H9 (cell line): ENCODE data around the gene JAG2. TPM values are rescaled to one million over a fixed set of nuclear protein-coding genes. Genes with fewer than 3 reads are reported as not detected.

ENCODE experiments used
- DNase-seq: peaks from one replicate; pipeline ENCODE4 v3.0.0-alpha.2; 2017
- H2AFZ ChIP-seq: one replicate; pipeline ENCODE4 v1.6.1; 2013; ENCODE audit warnings: mild to moderate bottlenecking, low read length, control low read depth, moderate library complexity
- H2AK5ac ChIP-seq: 2 replicates; pipeline ENCODE4 v1.6.1; 2013; ENCODE audit warnings: low read length, control low read depth, mixed read lengths; ENCODE audit not compliant: insufficient read length
- H2BK120ac ChIP-seq: one replicate; pipeline ENCODE4 v1.6.1; 2013; ENCODE audit warnings: low read depth, mild to moderate bottlenecking, low read length, control low read depth, inconsistent platforms; ENCODE audit not compliant: poor library complexity, severe bottlenecking
- H2BK12ac ChIP-seq: 2 replicates; pipeline ENCODE4 v1.6.1; 2013; ENCODE audit warnings: low read length, control low read depth, mixed read lengths, low read depth; ENCODE audit not compliant: insufficient read length
- H2BK15ac ChIP-seq: 2 replicates; pipeline ENCODE4 v1.6.1; 2013; ENCODE audit warnings: low read depth, low read length, control low read depth
- H2BK20ac ChIP-seq: one replicate; pipeline ENCODE4 v1.6.1; 2013; ENCODE audit warnings: low read depth, mild to moderate bottlenecking, low read length, control low read depth, inconsistent platforms; ENCODE audit not compliant: poor library complexity, severe bottlenecking
- H2BK5ac ChIP-seq: 2 replicates; pipeline ENCODE4 v1.6.1; 2013; ENCODE audit warnings: low read length, control low read depth, mixed read lengths; ENCODE audit not compliant: insufficient read length
- H3K14ac ChIP-seq: 2 replicates; pipeline ENCODE4 v1.6.1; 2013; ENCODE audit warnings: low read length, control low read depth; ENCODE audit not compliant: insufficient read depth
- H3K18ac ChIP-seq: 2 replicates; pipeline ENCODE4 v1.6.1; 2013; ENCODE audit warnings: low read depth, mild to moderate bottlenecking, mixed read lengths, low read length, control low read depth; ENCODE audit not compliant: insufficient read length
- H3K23ac ChIP-seq: 2 replicates; pipeline ENCODE4 v1.6.1; 2013; ENCODE audit warnings: low read length, control low read depth, mixed read lengths, low read depth; ENCODE audit not compliant: insufficient read length
- H3K23me2 ChIP-seq: 2 replicates; pipeline ENCODE4 v1.6.1; 2013; ENCODE audit warnings: low read depth, mild to moderate bottlenecking, mixed read lengths, low read length, control low read depth; ENCODE audit not compliant: insufficient read length, poor library complexity, severe bottlenecking
- H3K27ac ChIP-seq: 2 replicates; pipeline ENCODE4 v1.5.1; 2013; ENCODE audit warnings: low read length, control low read depth, mixed read lengths, low read depth; ENCODE audit not compliant: insufficient read length
- H3K27me3 ChIP-seq: 2 replicates; pipeline ENCODE4 v1.6.1; 2013; ENCODE audit warnings: low read length, control low read depth, inconsistent platforms; ENCODE audit not compliant: insufficient read depth
- H3K4ac ChIP-seq: 2 replicates; pipeline ENCODE4 v1.6.1; 2013; ENCODE audit warnings: low read depth, mild to moderate bottlenecking, control low read depth, inconsistent platforms, low read length, moderate library complexity
- H3K4me1 ChIP-seq: 2 replicates; pipeline ENCODE4 v1.6.1; 2013; ENCODE audit warnings: low read length, control low read depth, inconsistent platforms; ENCODE audit not compliant: insufficient read depth
- H3K4me2 ChIP-seq: 2 replicates; pipeline ENCODE4 v1.6.1; 2013; ENCODE audit warnings: low read length, control low read depth, mixed read lengths; ENCODE audit not compliant: insufficient read length, insufficient read depth
- H3K56ac ChIP-seq: 2 replicates; pipeline ENCODE4 v1.6.1; 2013; ENCODE audit warnings: low read depth, mild to moderate bottlenecking, mixed read lengths, low read length, control low read depth; ENCODE audit not compliant: insufficient read length
- H3K79me1 ChIP-seq: 2 replicates; pipeline ENCODE4 v1.6.1; 2013; ENCODE audit warnings: low read depth, mild to moderate bottlenecking, moderate library complexity, low read length, control low read depth, inconsistent platforms; ENCODE audit not compliant: insufficient read depth, poor library complexity, severe bottlenecking
- H3K79me2 ChIP-seq: 2 replicates; pipeline ENCODE4 v1.6.1; 2013; ENCODE audit warnings: low read length, control low read depth, inconsistent platforms; ENCODE audit not compliant: insufficient read depth
- H3K9ac ChIP-seq: 2 replicates; pipeline ENCODE4 v1.6.1; 2013; ENCODE audit warnings: low read length, control low read depth, mixed read lengths; ENCODE audit not compliant: insufficient read length; ENCODE audit errors: extremely low read depth
- H3K9me3 ChIP-seq: one replicate; pipeline ENCODE4 v1.6.1; 2013; ENCODE audit warnings: low read depth, low read length, inconsistent platforms; ENCODE audit not compliant: control insufficient read depth
- H3T11ph ChIP-seq: one replicate; pipeline ENCODE4 v1.6.1; 2013; ENCODE audit warnings: mild to moderate bottlenecking, low read length, control low read depth, inconsistent platforms
- H4K20me1 ChIP-seq: one replicate; pipeline ENCODE4 v1.6.1; 2013; ENCODE audit not compliant: control insufficient read depth, insufficient read length, insufficient read depth
- H4K5ac ChIP-seq: 2 replicates; pipeline ENCODE4 v1.6.1; 2013; ENCODE audit warnings: low read depth, mild to moderate bottlenecking, mixed read lengths, low read length, control low read depth; ENCODE audit not compliant: insufficient read length
- H4K8ac ChIP-seq: replicated peaks from 2 replicates; pipeline ENCODE4 v1.6.1; 2013; ENCODE audit warnings: low read length, control low read depth, mixed read lengths, low read depth; ENCODE audit not compliant: insufficient read length
- H4K91ac ChIP-seq: 2 replicates; pipeline ENCODE4 v1.6.1; 2013; ENCODE audit warnings: low read depth, mild to moderate bottlenecking, moderate library complexity, mixed read lengths, low read length, control low read depth; ENCODE audit not compliant: insufficient read length
- H3K27ac Mint-ChIP-seq, 3 experiments: 2 replicates in 2 of 3; 3 replicates in 1 of 3; pipeline ENCODE4 v1.8.0; 2020 to 2021; ENCODE audit warnings: mixed read lengths in 3 of 3, mild to moderate bottlenecking in 1 of 3, moderate library complexity in 1 of 3
- H3K27me3 Mint-ChIP-seq: 2 replicates; pipeline ENCODE4 v1.8.0; 2021; ENCODE audit warnings: low read depth, mild to moderate bottlenecking, moderate library complexity, mixed read lengths
- H3K36me3 Mint-ChIP-seq, 3 experiments: 2 replicates in 2 of 3; 3 replicates in 1 of 3; pipeline ENCODE4 v1.8.0; 2020 to 2021; ENCODE audit warnings: low read depth in 3 of 3, mixed read lengths in 3 of 3; ENCODE audit not compliant: insufficient read depth in 1 of 3
- H3K4me1 Mint-ChIP-seq, 2 experiments: 2 replicates each; pipeline ENCODE4 v1.8.0; 2020; ENCODE audit warnings: mixed read lengths in 2 of 2
- H3K4me3 Mint-ChIP-seq, 2 experiments: 2 replicates in 1 of 2; 3 replicates in 1 of 2; pipeline ENCODE4 v1.8.0; 2020 to 2021; ENCODE audit warnings: mild to moderate bottlenecking in 2 of 2, mixed read lengths in 2 of 2, moderate library complexity in 1 of 2
- H3K9me3 Mint-ChIP-seq, 2 experiments: 2 replicates in 1 of 2; 3 replicates in 1 of 2; pipeline ENCODE4 v1.8.0; 2020; ENCODE audit warnings: mild to moderate bottlenecking in 2 of 2, mixed read lengths in 2 of 2, moderate library complexity in 1 of 2
- WGBS: extraction: QIAGEN DNeasy Blood & Tissue Kit; methylation state at CpG from one replicate; pipeline ENCODE4 v1.1.7; 2013; ENCODE audit warnings: missing lambda C conversion rate, low lambda C conversion rate, mixed read lengths; ENCODE audit not compliant: insufficient read length; ENCODE audit errors: extremely low coverage; 5-methylcytosine and 5-hydroxymethylcytosine counted together
- total RNA-seq: library from RNA; stranded (reverse); gene quantifications from 2 replicates; pipeline ENCODE4 v1.2.1, GENCODE V29; 2021
- TF ChIP-seq, protein P1 (sequence below): fragments of 200-600 bp; sonication (generic); conservative IDR thresholded peaks from 3 replicates; pipeline ENCODE4 v1.8.0; 2021; ENCODE audit warnings: antibody characterized with exemption, mild to moderate bottlenecking

Gene JAG2
- total RNA-seq, 1 experiment from 2014 or later = 11.4 TPM

GRCh38 chr14:105185001-105185400 lies 16.4 kb upstream of the JAG2 start:
- Histone ChIP-seq H3K56ac (no peak overlapping the region), H3K27me3 (no peaks in the 10 kb centered on the region; the same call in 1 of the 2 replicates), H2AK5ac (no peak overlapping the region), H3K4me1 (no peaks in the 10 kb centered on the region), H3K79me2 (no peaks in the 10 kb centered on the region), H3K9me3 (no peaks in the 10 kb centered on the region), H4K5ac (no peak overlapping the region), H2BK15ac (no peak overlapping the region), H3K27ac (no peak overlapping the region), H2BK120ac (no peak overlapping the region), H3K18ac (no peak overlapping the region), H3K14ac (no peak overlapping the region), H2BK20ac (no peak overlapping the region), H3K23ac (no peak overlapping the region), H3T11ph (no peak overlapping the region), H2BK12ac (no peak overlapping the region), H3K4me2 (no peak overlapping the region), H3K9ac (no peak overlapping the region), H2AFZ (no peak overlapping the region), H3K23me2 (peaks cover 2% of the 10 kb centered on the region), H3K79me1 (no peaks in the 10 kb centered on the region), H4K8ac (no peak overlapping the region), H4K91ac (no peak overlapping the region), H3K4ac (no peak overlapping the region), H4K20me1 (no peaks in the 10 kb centered on the region), H2BK5ac (no peak overlapping the region)
- H3K9me3 Mint-ChIP-seq = peaks cover 5 to 15% of the 10 kb centered on the region in 2 experiments
- H3K4me3 Mint-ChIP-seq = no peak overlapping the region
- H3K27ac Mint-ChIP-seq = no peak overlapping the region
- DNase-seq = no peak
- H3K27me3 Mint-ChIP-seq = peaks cover 67% of the 10 kb centered on the region
- H3K4me1 Mint-ChIP-seq = peaks cover 12 to 32% of the 10 kb centered on the region in 2 experiments
- TF ChIP-seq, protein P1, sequence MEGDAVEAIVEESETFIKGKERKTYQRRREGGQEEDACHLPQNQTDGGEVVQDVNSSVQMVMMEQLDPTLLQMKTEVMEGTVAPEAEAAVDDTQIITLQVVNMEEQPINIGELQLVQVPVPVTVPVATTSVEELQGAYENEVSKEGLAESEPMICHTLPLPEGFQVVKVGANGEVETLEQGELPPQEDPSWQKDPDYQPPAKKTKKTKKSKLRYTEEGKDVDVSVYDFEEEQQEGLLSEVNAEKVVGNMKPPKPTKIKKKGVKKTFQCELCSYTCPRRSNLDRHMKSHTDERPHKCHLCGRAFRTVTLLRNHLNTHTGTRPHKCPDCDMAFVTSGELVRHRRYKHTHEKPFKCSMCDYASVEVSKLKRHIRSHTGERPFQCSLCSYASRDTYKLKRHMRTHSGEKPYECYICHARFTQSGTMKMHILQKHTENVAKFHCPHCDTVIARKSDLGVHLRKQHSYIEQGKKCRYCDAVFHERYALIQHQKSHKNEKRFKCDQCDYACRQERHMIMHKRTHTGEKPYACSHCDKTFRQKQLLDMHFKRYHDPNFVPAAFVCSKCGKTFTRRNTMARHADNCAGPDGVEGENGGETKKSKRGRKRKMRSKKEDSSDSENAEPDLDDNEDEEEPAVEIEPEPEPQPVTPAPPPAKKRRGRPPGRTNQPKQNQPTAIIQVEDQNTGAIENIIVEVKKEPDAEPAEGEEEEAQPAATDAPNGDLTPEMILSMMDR = no peak
- WGBS = no CpG with 5 or more reads among the region's 18 CpGs
- H3K36me3 Mint-ChIP-seq = peaks cover 3 to 6% (median 5%) of the 10 kb centered on the region in 3 experiments; a peak in 5 of 7 replicates
